NCI-H1048 (cell line): ENCODE data around the gene COX7A2L.
"Not testable (repeated sequence)": the region's sequence is repeated elsewhere in the genome, so short reads cannot be mapped to it uniquely, and the experiment has no call there.

Experiments
- DNase-seq: peaks from one replicate; lab custom pipeline; 2025; lab: John Stamatoyannopoulos, UW

Gene COX7A2L

GRCh38 chr2:42360890-42361727, at the start of gene COX7A2L:
Gene COX7A2L, minus strand, starts transcription at chr2:42361217. Its CDS starts 56 bp downstream, at chr2:42361161.
- peak; percentile 90 for DNase-seq

- no peak for DNase-seq
These were observed 47.0 kb upstream of the COX7A2L start for GRCh38 chr2:42408009-42408408.

GRCh38 chr2:42407476-42407875, 46.5 kb upstream of the COX7A2L start:
- DNase-seq: no peak

GRCh38 chr2:42404676-42405075, 43.7 kb upstream of the COX7A2L start:
- no peak for DNase-seq

- DNase-seq: no peak
These were observed 40.8 kb upstream of the COX7A2L start for GRCh38 chr2:42401773-42402172.

- not testable (repeated sequence) for DNase-seq
These were observed 37.0 kb upstream of the COX7A2L start for GRCh38 chr2:42398052-42398451.

GRCh38 chr2:42393320-42393719, 32.3 kb upstream of the COX7A2L start:
- not testable (repeated sequence) for DNase-seq

GRCh38 chr2:42392191-42392590, 31.2 kb upstream of the COX7A2L start:
- DNase-seq: no peak

GRCh38 chr2:42390401-42390969, 29.5 kb upstream of the COX7A2L start:
- no peak for DNase-seq

GRCh38 chr2:42386682-42387081, 25.7 kb upstream of the COX7A2L start:
- DNase-seq: no peak

- DNase-seq: no peak
These were observed 24.2 kb upstream of the COX7A2L start for GRCh38 chr2:42385225-42385624.

- no peak for DNase-seq
These were observed 23.0 kb upstream of the COX7A2L start for GRCh38 chr2:42383855-42384530.

- DNase-seq: no peak
These were observed 21.1 kb upstream of the COX7A2L start for GRCh38 chr2:42382144-42382543.

- DNase-seq: not testable (repeated sequence)
These were observed 19.0 kb upstream of the COX7A2L start for GRCh38 chr2:42380026-42380425.

- DNase-seq: no peak
These were observed 17.4 kb upstream of the COX7A2L start for GRCh38 chr2:42378415-42378814.

- no peak for DNase-seq
These were observed 15.7 kb upstream of the COX7A2L start for GRCh38 chr2:42376758-42377157.

- DNase-seq: no peak
These were observed 11.6 kb upstream of the COX7A2L start for GRCh38 chr2:42372474-42373200.

- DNase-seq: no peak
These were observed 10.8 kb upstream of the COX7A2L start for GRCh38 chr2:42371611-42372473.

GRCh38 chr2:42369532-42370229, 8.7 kb upstream of the COX7A2L start:
- no peak for DNase-seq

GRCh38 chr2:42368817-42369531, 8.0 kb upstream of the COX7A2L start:
- DNase-seq: no peak
